ENCODE data around the gene ENDOG.
"Not testable (repeated sequence)": the region's sequence is repeated elsewhere in the genome, so short reads cannot be mapped to it uniquely, and the experiment has no call there.

Gene ENDOG

GRCh38 chr9:128818099-128818838 lies at the start of gene ENDOG:
Gene ENDOG, plus strand, starts transcription at chr9:128818500. Its CDS starts 185 bp downstream, at chr9:128818685.
- DNase-seq (ENCODE audit: low read depth in 2 of 2), result peak; percentile 96 to 98

- DNase-seq (ENCODE audit: low read depth in 2 of 2), result no peak
Measured at GRCh38 chr9:128768606-128769005, 49.7 kb upstream of the ENDOG start.

- no peak for DNase-seq (ENCODE audit: low read depth in 2 of 2)
Measured at GRCh38 chr9:128770286-128771030, 47.8 kb upstream of the ENDOG start.

GRCh38 chr9:128771094-128771721 lies 47.1 kb upstream of the ENDOG start:
- DNase-seq (ENCODE audit: low read depth in 2 of 2), result peak in 1 of 2 donors; percentile 13

GRCh38 chr9:128771745-128772519 lies 46.4 kb upstream of the ENDOG start, which contains the start of gene ZER1:
Gene ZER1, minus strand, starts transcription at chr9:128771927. Its CDS starts 16,362 bp downstream, at chr9:128755565.
- DNase-seq (ENCODE audit: low read depth in 2 of 2), result peak; percentile 93 to 96

GRCh38 chr9:128773049-128773448 lies 45.3 kb upstream of the ENDOG start:
- no peak for DNase-seq (ENCODE audit: low read depth in 2 of 2)

- no peak for DNase-seq (ENCODE audit: low read depth in 2 of 2)
Measured at GRCh38 chr9:128774804-128775203, 43.5 kb upstream of the ENDOG start.

GRCh38 chr9:128780093-128780492 lies 38.2 kb upstream of the ENDOG start:
- not testable (repeated sequence) for DNase-seq (ENCODE audit: low read depth in 2 of 2)

- DNase-seq (ENCODE audit: low read depth in 2 of 2), result no peak
Measured at GRCh38 chr9:128781187-128782070, 36.9 kb upstream of the ENDOG start.

- no peak for DNase-seq (ENCODE audit: low read depth in 2 of 2)
Measured at GRCh38 chr9:128782669-128783068, 35.6 kb upstream of the ENDOG start.

GRCh38 chr9:128785427-128785826 lies 32.9 kb upstream of the ENDOG start:
- no peak for DNase-seq (ENCODE audit: low read depth in 2 of 2)

- peak; percentile 81 to 86 for DNase-seq (ENCODE audit: low read depth in 2 of 2)
Measured at GRCh38 chr9:128786681-128787601, 31.4 kb upstream of the ENDOG start, which contains the start of gene TBC1D13. Gene TBC1D13, plus strand, starts transcription at chr9:128787253. Its CDS starts 101 bp downstream, at chr9:128787354.

GRCh38 chr9:128787659-128788058 lies 30.6 kb upstream of the ENDOG start:
- no peak for DNase-seq (ENCODE audit: low read depth in 2 of 2)

GRCh38 chr9:128788445-128788844 lies 29.9 kb upstream of the ENDOG start:
- DNase-seq (ENCODE audit: low read depth in 2 of 2), result no peak

GRCh38 chr9:128790536-128790935 lies 27.8 kb upstream of the ENDOG start:
- DNase-seq (ENCODE audit: low read depth in 2 of 2), result no peak

- no peak for DNase-seq (ENCODE audit: low read depth in 2 of 2)
Measured at GRCh38 chr9:128792134-128792533, 26.2 kb upstream of the ENDOG start.

- no peak for DNase-seq (ENCODE audit: low read depth in 2 of 2)
Measured at GRCh38 chr9:128792978-128793686, 25.2 kb upstream of the ENDOG start.

- not testable (repeated sequence) for DNase-seq (ENCODE audit: low read depth in 2 of 2)
Measured at GRCh38 chr9:128794961-128795360, 23.3 kb upstream of the ENDOG start.

GRCh38 chr9:128798896-128799295 lies 19.4 kb upstream of the ENDOG start:
- no peak for DNase-seq (ENCODE audit: low read depth in 2 of 2)

All from stimulated activated CD8-positive, alpha-beta memory T cell treated with anti-CD3 and anti-CD28 coated beads, Interleukin-2, amount 100 ng/mL, for 48 hours (primary cell).